HepG2 (cell line): Measurements from ENCODE around the gene CBX2. TPM values are rescaled to one million over a fixed set of nuclear protein-coding genes. Genes with fewer than 3 reads are reported as not detected.

ENCODE experiments used
- CREM ChIP-seq, 2 experiments: sonication (generic) in 1 of 2; formaldehyde crosslinking in 1 of 2; IDR thresholded peaks; 2 replicates each; pipeline versions ENCODE4 v1.4.0 to v1.6.1; 2016 to 2020; ENCODE audit warnings: antibody characterized with exemption in 1 of 2, mild to moderate bottlenecking in 1 of 2, missing genetic modification reagents in 1 of 2
- FOXO4 ChIP-seq: sonication (generic); formaldehyde crosslinking; conservative IDR thresholded peaks from 2 replicates; pipeline ENCODE4 v1.8.1; 2023; ENCODE audit warnings: missing genetic modification reagents
- GPN1 ChIP-seq: sonication (generic); formaldehyde crosslinking; IDR thresholded peaks from 2 replicates; pipeline ENCODE4 v1.5.1; 2020; ENCODE audit warnings: missing genetic modification reagents, borderline replicate concordance
- HOXA9 ChIP-seq: sonication (generic); formaldehyde crosslinking; IDR thresholded peaks from 2 replicates; pipeline ENCODE4 v1.8.1; 2022; ENCODE audit warnings: missing genetic modification reagents, mild to moderate bottlenecking, moderate library complexity, borderline replicate concordance
- IRF1 ChIP-seq: sonication (generic); formaldehyde crosslinking; IDR thresholded peaks from 2 replicates; pipeline ENCODE4 v1.4.0; 2020; ENCODE audit warnings: low read depth, mild to moderate bottlenecking, missing genetic modification reagents
- MIER3 ChIP-seq: IDR thresholded peaks from 2 replicates; pipeline ENCODE4 v1.6.1; 2016; ENCODE audit warnings: missing compliant biosample characterization, borderline replicate concordance
- RNF2 ChIP-seq: fragments of 450-650 bp; conservative IDR thresholded peaks from 2 replicates; pipeline ENCODE4 v1.6.1; 2016; ENCODE audit warnings: low read depth
- SIN3A ChIP-seq: IDR thresholded peaks from 2 replicates; pipeline ENCODE4 v1.6.1; 2011; ENCODE audit warnings: low read depth, mild to moderate bottlenecking, control low read depth, low read length, borderline replicate concordance
- SMC3 ChIP-seq: IDR thresholded peaks from 2 replicates; pipeline ENCODE4 v1.6.1; 2011; ENCODE audit warnings: low read length, improper control_type of control experiment
- SNAPC4 ChIP-seq: sonication (generic); formaldehyde crosslinking; IDR thresholded peaks from 2 replicates; pipeline ENCODE4 v1.4.0; 2020; ENCODE audit warnings: mild to moderate bottlenecking, missing genetic modification reagents
- ZC3H4 ChIP-seq: sonication (generic); formaldehyde crosslinking; IDR thresholded peaks from 2 replicates; pipeline ENCODE4 v1.4.0; 2020; ENCODE audit warnings: missing genetic modification reagents, borderline replicate concordance
- ZFAT ChIP-seq: sonication (generic); formaldehyde crosslinking; conservative IDR thresholded peaks from 2 replicates; pipeline ENCODE4 v1.8.1; 2023; ENCODE audit warnings: missing genetic modification reagents, inconsistent platforms
- ZMAT3 ChIP-seq: sonication (generic); formaldehyde crosslinking; conservative IDR thresholded peaks from 2 replicates; pipeline ENCODE4 v1.7.0; 2021; ENCODE audit warnings: missing genetic modification reagents
- ZNF263 ChIP-seq: sonication (generic); formaldehyde crosslinking; IDR thresholded peaks from 2 replicates; pipeline ENCODE4 v1.4.0; 2020; ENCODE audit warnings: missing genetic modification reagents
- ZNF33B ChIP-seq: sonication (generic); formaldehyde crosslinking; IDR thresholded peaks from 2 replicates; pipeline ENCODE4 v1.5.1; 2020; ENCODE audit warnings: mild to moderate bottlenecking, missing genetic modification reagents
- ZNF570 ChIP-seq: sonication (generic); formaldehyde crosslinking; IDR thresholded peaks from 2 replicates; pipeline ENCODE4 v1.4.0; 2020; ENCODE audit warnings: mild to moderate bottlenecking, missing genetic modification reagents, borderline replicate concordance
- ZNF713 ChIP-seq: sonication (generic); formaldehyde crosslinking; IDR thresholded peaks from 2 replicates; pipeline ENCODE4 v1.4.0; 2020; ENCODE audit warnings: mild to moderate bottlenecking, missing genetic modification reagents
- ZNF773 ChIP-seq: sonication (generic); formaldehyde crosslinking; IDR thresholded peaks from 2 replicates; pipeline ENCODE4 v1.4.0; 2020; ENCODE audit warnings: missing genetic modification reagents, borderline replicate concordance
- polyA plus RNA-seq, 8 experiments: library from polyadenylated mRNA; depleted of rRNA in 3 of 8; stranded (reverse) in 7 of 8; unstranded in 1 of 8; fragments of >200 nt; fragmentation: Illumina TruSeq in 4 of 8; extraction: Trizol in 4 of 8; gene quantifications; 2 replicates each; pipeline versions ENCODE4 v1.2.1 to v1.2.3, GENCODE V29; 2011 to 2016; ENCODE audit warnings: low read depth in 4 of 8, missing spikeins in 1 of 8, mixed read lengths in 1 of 8; ENCODE audit not compliant: insufficient read depth in 1 of 8
- total RNA-seq, 5 experiments: library from RNA; depleted of rRNA; stranded (reverse); fragments of >200 nt; fragmentation: Illumina TruSeq; extraction: Trizol; gene quantifications; 2 replicates each; pipeline ENCODE4 v1.2.3, GENCODE V29; 2016; ENCODE audit warnings: low read depth in 1 of 5
- TF ChIP-seq, protein P1 (sequence below): IDR thresholded peaks from 2 replicates; pipeline ENCODE4 v1.6.1; 2016; ENCODE audit warnings: mild to moderate bottlenecking, missing biosample characterization, missing genetic modification reagents
- TF ChIP-seq, protein P2 (sequence below): sonication (generic); formaldehyde crosslinking; IDR thresholded peaks from 2 replicates; pipeline ENCODE4 v1.5.1; 2020; ENCODE audit warnings: mild to moderate bottlenecking, missing genetic modification reagents, moderate library complexity

The CBX2 gene
- total and polyA plus RNA-seq, 2 of the 13 experiments (the other 11 are each of a cell fraction or from before 2014, with no cell fraction given), result 14.5 to 31.1 TPM

DNA sequence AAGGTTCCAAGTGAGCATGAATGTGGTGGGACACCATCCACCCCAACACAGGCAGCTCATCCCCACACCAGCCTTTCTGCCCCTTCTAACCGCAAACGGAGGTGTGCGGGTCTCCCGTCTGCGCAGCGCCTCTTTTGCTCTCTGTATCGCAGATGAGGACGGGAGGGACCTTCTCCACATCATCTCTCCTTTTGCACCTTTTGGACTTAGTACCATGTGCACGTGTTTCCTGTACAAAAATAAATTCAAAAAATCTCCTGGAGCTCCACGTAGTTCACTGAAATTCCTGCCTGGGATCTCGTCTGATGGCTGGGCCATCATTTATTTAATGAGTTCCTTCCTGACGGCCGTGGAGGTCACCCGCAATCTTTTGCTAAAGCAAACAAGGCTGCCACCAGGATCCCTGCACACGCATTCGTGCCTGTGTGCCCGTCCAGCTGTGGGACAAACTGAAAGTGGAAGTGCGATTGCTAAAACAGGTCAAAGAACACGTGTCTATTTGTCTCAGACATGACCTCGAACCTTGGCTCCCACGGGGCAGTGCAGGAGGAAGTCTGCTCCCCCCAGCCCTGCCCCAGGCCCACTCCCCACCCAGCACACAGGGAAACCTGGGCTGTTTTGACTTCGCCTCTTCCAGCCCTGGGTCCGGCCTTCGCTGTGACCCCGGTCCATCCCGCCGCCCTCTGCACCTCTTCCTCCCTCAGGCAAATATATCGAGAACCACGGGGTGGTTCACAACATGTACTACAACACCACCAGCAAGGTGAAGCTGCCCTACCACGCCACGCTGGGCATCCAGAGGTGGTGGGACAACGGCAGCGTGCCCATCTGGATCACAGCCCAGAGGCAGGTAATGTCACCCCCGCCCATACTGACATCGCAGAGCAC is 44.9 kb upstream of the CBX2 start (continued):
- TF ChIP-seq ZNF713 (CRISPR knock-in tag), result no peak
- TF ChIP-seq ZNF773 (CRISPR knock-in tag), result no peak
- no peak; the same call in 1 of the 2 replicates for TF ChIP-seq ZNF33B (CRISPR knock-in tag)
- no peak for TF ChIP-seq SNAPC4
- TF ChIP-seq ZMAT3 (CRISPR knock-in tag), result no peak
- no peak for TF ChIP-seq ZNF570 (CRISPR knock-in tag)
- no peak for TF ChIP-seq MIER3 (CRISPR knock-in tag)
- TF ChIP-seq IRF1 (CRISPR knock-in tag), result peak; percentile 97
- TF ChIP-seq FOXO4 (CRISPR knock-in tag), result no peak
- 0 out of 2 replicates have a peak, but pooled peaks have one; percentile 52 for TF ChIP-seq HOXA9 (CRISPR knock-in tag)
- TF ChIP-seq, protein P1, sequence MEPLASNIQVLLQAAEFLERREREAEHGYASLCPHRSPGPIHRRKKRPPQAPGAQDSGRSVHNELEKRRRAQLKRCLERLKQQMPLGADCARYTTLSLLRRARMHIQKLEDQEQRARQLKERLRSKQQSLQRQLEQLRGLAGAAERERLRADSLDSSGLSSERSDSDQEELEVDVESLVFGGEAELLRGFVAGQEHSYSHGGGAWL (CRISPR knock-in tag), result peak; percentile 63; the same call in 1 of the 2 replicates
- TF ChIP-seq SIN3A, result no peak
- TF ChIP-seq SMC3, result no peak
- TF ChIP-seq, protein P2, sequence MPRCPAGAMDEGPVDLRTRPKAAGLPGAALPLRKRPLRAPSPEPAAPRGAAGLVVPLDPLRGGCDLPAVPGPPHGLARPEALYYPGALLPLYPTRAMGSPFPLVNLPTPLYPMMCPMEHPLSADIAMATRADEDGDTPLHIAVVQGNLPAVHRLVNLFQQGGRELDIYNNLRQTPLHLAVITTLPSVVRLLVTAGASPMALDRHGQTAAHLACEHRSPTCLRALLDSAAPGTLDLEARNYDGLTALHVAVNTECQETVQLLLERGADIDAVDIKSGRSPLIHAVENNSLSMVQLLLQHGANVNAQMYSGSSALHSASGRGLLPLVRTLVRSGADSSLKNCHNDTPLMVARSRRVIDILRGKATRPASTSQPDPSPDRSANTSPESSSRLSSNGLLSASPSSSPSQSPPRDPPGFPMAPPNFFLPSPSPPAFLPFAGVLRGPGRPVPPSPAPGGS (CRISPR knock-in tag), result peak; percentile 77; the same call in 1 of the 2 replicates
- TF ChIP-seq RNF2, result no peak
- no peak for TF ChIP-seq ZFAT
- TF ChIP-seq ZNF263 (CRISPR knock-in tag), result no peak
- TF ChIP-seq ZC3H4 (CRISPR knock-in tag), result no peak
- TF ChIP-seq GPN1 (CRISPR knock-in tag), result no peak
- peak; percentile 28; the same call in 1 of the 2 replicates for TF ChIP-seq CREM (IDR thresholded peaks at IDR 0.05)
- no peak for TF ChIP-seq CREM (CRISPR knock-in tag; IDR thresholded peaks at IDR 0.05)
